ENCODE data around the gene CYP3A4.
"Not testable (repeated sequence)": the region's sequence is repeated elsewhere in the genome, so short reads cannot be mapped to it uniquely, and the experiment has no call there.

The CYP3A4 gene

GRCh38 chr7:99729486-99730237 lies 54.3 kb downstream of the CYP3A4 start:
- no peak for DNase-seq (ENCODE audit: low read depth in 4 of 4, low spot score in 1 of 4)

- DNase-seq (ENCODE audit: low read depth in 4 of 4, low spot score in 1 of 4): no peak
These were observed 55.4 kb downstream of the CYP3A4 start for GRCh38 chr7:99728615-99729014.

GRCh38 chr7:99723201-99723600 lies 60.8 kb downstream of the CYP3A4 start:
- not testable (repeated sequence) for DNase-seq (ENCODE audit: low read depth in 4 of 4, low spot score in 1 of 4)

- DNase-seq (ENCODE audit: low read depth in 4 of 4, low spot score in 1 of 4): no peak
These were observed 63.0 kb downstream of the CYP3A4 start for GRCh38 chr7:99720800-99721595.

GRCh38 chr7:99719996-99720769 lies 63.8 kb downstream of the CYP3A4 start:
- no peak for DNase-seq (ENCODE audit: low read depth in 4 of 4, low spot score in 1 of 4)

GRCh38 chr7:99713995-99714570 lies 69.9 kb downstream of the CYP3A4 start:
- DNase-seq (ENCODE audit: low read depth in 4 of 4, low spot score in 1 of 4): no peak

GRCh38 chr7:99709838-99710578 lies 74.0 kb downstream of the CYP3A4 start:
- no peak for DNase-seq (ENCODE audit: low read depth in 4 of 4, low spot score in 1 of 4)

GRCh38 chr7:99709260-99709659 lies 74.7 kb downstream of the CYP3A4 start:
- no peak for DNase-seq (ENCODE audit: low read depth in 4 of 4, low spot score in 1 of 4)

GRCh38 chr7:99707096-99707495 lies 76.9 kb downstream of the CYP3A4 start:
- DNase-seq (ENCODE audit: low read depth in 4 of 4, low spot score in 1 of 4): no peak

Data from stimulated activated CD4-positive, alpha-beta T cell treated with anti-CD3 and anti-CD28 coated beads, Interleukin-1b, Interleukin-23, amount 100 ng/mL, for 24 hours (primary cell).